ENCODE data around the gene SHCBP1. TPM values are rescaled to one million over a fixed set of nuclear protein-coding genes. Genes with fewer than 3 reads are reported as not detected.

Gene SHCBP1
- total and polyA plus RNA-seq, 2 of the 13 experiments (the other 11 are each of a cell fraction or from before 2014, with no cell fraction given), result 15.7 to 33.0 TPM

DNA sequence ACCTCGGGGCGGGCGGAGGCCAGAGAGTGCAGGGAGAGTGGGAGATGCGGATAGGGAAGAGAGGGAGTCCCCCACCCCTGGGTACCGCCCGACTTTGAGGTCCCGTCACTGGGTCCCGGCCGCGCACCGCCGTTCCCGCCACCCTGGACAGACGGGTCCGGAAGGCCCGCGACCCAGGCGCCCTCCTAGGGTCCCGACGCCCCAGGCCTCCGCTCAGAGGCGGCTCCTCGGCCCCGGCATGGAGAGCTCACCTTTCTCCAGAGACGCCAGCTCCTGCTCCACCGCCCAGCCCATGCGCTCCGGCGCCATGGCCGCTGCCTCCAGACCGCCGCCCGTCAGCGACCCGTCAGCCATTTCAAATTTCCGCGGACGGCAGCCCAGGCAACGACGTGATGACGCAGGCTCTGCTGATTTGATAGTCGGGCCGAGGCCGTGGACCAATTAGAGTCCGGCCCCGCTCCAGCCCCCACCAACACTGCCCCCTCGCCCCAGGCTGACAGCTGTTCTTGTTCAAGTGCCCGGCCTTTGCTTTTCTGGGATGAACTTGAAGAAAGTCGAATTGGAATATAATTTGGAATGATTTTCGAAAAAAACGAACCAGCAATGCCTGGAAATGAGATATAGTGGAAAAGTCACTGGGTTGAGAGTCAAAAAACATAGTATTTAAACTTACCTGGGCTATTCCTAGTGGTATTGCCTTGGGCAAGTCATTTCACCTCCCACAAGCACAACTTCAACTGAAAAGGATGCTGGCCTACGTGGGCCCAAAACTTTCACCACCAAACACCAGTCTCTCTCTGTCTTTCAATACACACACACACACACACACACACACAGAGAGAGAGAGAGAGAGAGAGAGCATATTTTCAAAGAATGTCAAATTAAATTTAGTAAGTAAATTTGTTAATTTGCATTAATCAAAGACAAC is at the start of gene SHCBP1 (continued):
- TF ChIP-seq ZNF629 (CRISPR knock-in tag; conservative IDR thresholded peaks at IDR 0.05) (0 out of 2 replicates have a peak, but pooled peaks have one; percentile 35), ZNF552 (CRISPR knock-in tag; IDR thresholded peaks at IDR 0.05; ENCODE audit: borderline replicate concordance) (no peak), KDM5A (IDR thresholded peaks at IDR 0.05; ENCODE audit: borderline replicate concordance, low read length) (peak; percentile 84), MYC (CRISPR knock-in tag; IDR thresholded peaks at IDR 0.05; ENCODE audit: borderline replicate concordance) (peak; percentile 78; the same call in 1 of the 2 replicates), SMARCC2 (IDR thresholded peaks at IDR 0.05) (no peak), SP2 (CRISPR knock-in tag; IDR thresholded peaks at IDR 0.05) (peak; percentile 69), SUZ12 (IDR thresholded peaks at IDR 0.05; ENCODE audit: low read depth, low read length) (no peak), EED (CRISPR knock-in tag; IDR thresholded peaks at IDR 0.05) (peak; percentile 58; the same call in 1 of the 2 replicates), ZNF44 (CRISPR knock-in tag; IDR thresholded peaks at IDR 0.05) (no peak), NFKBIZ (CRISPR knock-in tag; IDR thresholded peaks at IDR 0.05) (no peak), RFXAP (CRISPR knock-in tag; IDR thresholded peaks at IDR 0.05; ENCODE audit: borderline replicate concordance) (peak; percentile 90), NFYC (CRISPR knock-in tag; IDR thresholded peaks at IDR 0.05) (peak; percentile 95), SMARCE1 (IDR thresholded peaks at IDR 0.05; ENCODE audit: borderline replicate concordance) (no peak)
- TF ChIP-seq, protein P1, sequence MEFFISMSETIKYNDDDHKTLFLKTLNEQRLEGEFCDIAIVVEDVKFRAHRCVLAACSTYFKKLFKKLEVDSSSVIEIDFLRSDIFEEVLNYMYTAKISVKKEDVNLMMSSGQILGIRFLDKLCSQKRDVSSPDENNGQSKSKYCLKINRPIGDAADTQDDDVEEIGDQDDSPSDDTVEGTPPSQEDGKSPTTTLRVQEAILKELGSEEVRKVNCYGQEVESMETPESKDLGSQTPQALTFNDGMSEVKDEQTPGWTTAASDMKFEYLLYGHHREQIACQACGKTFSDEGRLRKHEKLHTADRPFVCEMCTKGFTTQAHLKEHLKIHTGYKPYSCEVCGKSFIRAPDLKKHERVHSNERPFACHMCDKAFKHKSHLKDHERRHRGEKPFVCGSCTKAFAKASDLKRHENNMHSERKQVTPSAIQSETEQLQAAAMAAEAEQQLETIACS (CRISPR knock-in tag; IDR thresholded peaks at IDR 0.05), result no peak
- TF ChIP-seq, protein P2, sequence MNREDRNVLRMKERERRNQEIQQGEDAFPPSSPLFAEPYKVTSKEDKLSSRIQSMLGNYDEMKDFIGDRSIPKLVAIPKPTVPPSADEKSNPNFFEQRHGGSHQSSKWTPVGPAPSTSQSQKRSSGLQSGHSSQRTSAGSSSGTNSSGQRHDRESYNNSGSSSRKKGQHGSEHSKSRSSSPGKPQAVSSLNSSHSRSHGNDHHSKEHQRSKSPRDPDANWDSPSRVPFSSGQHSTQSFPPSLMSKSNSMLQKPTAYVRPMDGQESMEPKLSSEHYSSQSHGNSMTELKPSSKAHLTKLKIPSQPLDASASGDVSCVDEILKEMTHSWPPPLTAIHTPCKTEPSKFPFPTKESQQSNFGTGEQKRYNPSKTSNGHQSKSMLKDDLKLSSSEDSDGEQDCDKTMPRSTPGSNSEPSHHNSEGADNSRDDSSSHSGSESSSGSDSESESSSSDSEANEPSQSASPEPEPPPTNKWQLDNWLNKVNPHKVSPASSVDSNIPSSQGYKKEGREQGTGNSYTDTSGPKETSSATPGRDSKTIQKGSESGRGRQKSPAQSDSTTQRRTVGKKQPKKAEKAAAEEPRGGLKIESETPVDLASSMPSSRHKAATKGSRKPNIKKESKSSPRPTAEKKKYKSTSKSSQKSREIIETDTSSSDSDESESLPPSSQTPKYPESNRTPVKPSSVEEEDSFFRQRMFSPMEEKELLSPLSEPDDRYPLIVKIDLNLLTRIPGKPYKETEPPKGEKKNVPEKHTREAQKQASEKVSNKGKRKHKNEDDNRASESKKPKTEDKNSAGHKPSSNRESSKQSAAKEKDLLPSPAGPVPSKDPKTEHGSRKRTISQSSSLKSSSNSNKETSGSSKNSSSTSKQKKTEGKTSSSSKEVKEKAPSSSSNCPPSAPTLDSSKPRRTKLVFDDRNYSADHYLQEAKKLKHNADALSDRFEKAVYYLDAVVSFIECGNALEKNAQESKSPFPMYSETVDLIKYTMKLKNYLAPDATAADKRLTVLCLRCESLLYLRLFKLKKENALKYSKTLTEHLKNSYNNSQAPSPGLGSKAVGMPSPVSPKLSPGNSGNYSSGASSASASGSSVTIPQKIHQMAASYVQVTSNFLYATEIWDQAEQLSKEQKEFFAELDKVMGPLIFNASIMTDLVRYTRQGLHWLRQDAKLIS (CRISPR knock-in tag; IDR thresholded peaks at IDR 0.05), result no peak
- TF ChIP-seq, protein P3, sequence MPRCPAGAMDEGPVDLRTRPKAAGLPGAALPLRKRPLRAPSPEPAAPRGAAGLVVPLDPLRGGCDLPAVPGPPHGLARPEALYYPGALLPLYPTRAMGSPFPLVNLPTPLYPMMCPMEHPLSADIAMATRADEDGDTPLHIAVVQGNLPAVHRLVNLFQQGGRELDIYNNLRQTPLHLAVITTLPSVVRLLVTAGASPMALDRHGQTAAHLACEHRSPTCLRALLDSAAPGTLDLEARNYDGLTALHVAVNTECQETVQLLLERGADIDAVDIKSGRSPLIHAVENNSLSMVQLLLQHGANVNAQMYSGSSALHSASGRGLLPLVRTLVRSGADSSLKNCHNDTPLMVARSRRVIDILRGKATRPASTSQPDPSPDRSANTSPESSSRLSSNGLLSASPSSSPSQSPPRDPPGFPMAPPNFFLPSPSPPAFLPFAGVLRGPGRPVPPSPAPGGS (CRISPR knock-in tag; IDR thresholded peaks at IDR 0.05), result no peak
- TF ChIP-seq, protein P4, sequence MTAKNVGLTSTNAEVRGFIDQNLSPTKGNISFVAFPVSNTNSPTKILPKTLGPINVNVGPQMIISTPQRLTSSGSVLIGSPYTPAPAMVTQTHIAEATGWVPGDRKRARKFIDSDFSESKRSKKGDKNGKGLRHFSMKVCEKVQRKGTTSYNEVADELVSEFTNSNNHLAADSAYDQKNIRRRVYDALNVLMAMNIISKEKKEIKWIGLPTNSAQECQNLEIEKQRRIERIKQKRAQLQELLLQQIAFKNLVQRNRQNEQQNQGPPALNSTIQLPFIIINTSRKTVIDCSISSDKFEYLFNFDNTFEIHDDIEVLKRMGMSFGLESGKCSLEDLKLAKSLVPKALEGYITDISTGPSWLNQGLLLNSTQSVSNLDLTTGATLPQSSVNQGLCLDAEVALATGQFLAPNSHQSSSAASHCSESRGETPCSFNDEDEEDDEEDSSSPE (CRISPR knock-in tag; IDR thresholded peaks at IDR 0.05), result peak; percentile 99
- TF ChIP-seq, protein P5, sequence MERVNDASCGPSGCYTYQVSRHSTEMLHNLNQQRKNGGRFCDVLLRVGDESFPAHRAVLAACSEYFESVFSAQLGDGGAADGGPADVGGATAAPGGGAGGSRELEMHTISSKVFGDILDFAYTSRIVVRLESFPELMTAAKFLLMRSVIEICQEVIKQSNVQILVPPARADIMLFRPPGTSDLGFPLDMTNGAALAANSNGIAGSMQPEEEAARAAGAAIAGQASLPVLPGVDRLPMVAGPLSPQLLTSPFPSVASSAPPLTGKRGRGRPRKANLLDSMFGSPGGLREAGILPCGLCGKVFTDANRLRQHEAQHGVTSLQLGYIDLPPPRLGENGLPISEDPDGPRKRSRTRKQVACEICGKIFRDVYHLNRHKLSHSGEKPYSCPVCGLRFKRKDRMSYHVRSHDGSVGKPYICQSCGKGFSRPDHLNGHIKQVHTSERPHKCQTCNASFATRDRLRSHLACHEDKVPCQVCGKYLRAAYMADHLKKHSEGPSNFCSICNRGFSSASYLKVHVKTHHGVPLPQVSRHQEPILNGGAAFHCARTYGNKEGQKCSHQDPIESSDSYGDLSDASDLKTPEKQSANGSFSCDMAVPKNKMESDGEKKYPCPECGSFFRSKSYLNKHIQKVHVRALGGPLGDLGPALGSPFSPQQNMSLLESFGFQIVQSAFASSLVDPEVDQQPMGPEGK (CRISPR knock-in tag; IDR thresholded peaks at IDR 0.05), result peak; percentile 97

Measured in HepG2 (cell line).